Activated CD8-positive, alpha-beta memory T cell treated with anti-CD3 and anti-CD28 coated beads, Interleukin-2, amount 50 U/mL, for 48 hours (primary cell): Measurements from ENCODE around the gene LMBRD1.

Source experiments
- DNase-seq: peaks from one replicate; pipeline ENCODE4 v3.0.0-alpha.2; 2020

The LMBRD1 gene

GRCh38 chr6:69624944-69625343, 171.9 kb downstream of the LMBRD1 start:
- DNase-seq, result no peak
